Femur (tissue), 1 donor: Measurements from ENCODE around the gene ROBO1.

Experiments used
- DNase-seq: peaks from one replicate; pipeline ENCODE4 v3.0.0-alpha.2; 2017

Gene ROBO1

DNA sequence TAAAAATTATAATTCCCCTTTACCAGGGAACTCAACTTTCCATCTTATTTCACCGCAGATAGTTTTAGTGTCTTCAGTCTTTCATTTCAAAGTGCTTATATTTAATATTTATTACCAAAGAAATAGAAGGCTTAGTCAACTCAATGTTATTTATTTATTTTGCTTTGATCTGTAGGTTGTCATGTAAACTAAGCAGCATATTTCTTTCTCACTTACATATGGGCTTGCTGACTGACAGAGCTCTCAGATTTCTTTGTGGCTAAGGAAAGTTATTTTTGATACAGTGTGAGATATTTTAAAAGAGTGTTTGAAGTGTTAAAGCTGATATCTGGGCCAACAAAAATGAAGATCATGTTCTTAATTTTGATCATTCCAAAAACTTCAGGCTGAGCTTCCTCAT, 331.4 kb downstream of the ROBO1 start:
- DNase-seq: no peak

DNA sequence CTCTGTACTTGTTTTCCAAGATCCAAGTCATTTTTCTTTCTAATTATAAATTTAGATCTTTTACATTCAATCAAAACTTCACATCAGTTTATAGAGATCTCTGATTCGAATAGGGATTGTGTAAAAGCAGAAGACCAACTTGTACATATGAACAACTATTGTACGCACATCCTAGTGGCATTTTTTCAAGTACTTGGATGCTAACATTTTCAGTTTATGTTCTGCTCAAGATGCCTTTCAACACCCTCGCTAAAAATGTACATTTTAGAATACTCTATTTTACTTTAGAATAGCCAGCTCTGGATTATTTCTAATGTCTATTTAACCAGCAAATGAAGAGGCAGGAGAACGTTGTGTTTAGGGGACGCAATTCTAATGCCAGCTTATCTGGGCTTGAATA, 340.7 kb downstream of the ROBO1 start:
- no peak for DNase-seq

DNA sequence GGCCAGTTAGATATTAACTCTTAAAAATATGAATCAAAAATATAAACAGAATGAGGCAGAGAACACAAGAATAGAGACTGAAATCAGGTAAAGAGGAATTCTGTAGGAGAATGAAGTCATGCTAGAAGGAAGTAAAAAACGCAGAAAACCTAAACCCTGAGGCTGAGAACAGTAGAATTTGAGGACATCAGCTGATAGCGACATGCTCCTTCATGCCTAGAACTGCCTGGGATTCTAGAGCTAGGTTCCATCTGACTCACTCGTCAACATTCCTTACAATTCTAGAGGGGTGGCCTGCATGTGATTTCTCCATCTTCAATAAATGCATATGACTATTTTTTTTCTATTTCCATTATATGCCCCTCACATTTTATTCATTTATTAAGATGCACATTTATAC, 343.0 kb downstream of the ROBO1 start:
- DNase-seq: no peak

GRCh38 chr3:79423417-79423816, 344.4 kb downstream of the ROBO1 start:
- DNase-seq: no peak

- DNase-seq: no peak
Measured at GRCh38 chr3:79421273-79421672, 346.5 kb downstream of the ROBO1 start.

DNA sequence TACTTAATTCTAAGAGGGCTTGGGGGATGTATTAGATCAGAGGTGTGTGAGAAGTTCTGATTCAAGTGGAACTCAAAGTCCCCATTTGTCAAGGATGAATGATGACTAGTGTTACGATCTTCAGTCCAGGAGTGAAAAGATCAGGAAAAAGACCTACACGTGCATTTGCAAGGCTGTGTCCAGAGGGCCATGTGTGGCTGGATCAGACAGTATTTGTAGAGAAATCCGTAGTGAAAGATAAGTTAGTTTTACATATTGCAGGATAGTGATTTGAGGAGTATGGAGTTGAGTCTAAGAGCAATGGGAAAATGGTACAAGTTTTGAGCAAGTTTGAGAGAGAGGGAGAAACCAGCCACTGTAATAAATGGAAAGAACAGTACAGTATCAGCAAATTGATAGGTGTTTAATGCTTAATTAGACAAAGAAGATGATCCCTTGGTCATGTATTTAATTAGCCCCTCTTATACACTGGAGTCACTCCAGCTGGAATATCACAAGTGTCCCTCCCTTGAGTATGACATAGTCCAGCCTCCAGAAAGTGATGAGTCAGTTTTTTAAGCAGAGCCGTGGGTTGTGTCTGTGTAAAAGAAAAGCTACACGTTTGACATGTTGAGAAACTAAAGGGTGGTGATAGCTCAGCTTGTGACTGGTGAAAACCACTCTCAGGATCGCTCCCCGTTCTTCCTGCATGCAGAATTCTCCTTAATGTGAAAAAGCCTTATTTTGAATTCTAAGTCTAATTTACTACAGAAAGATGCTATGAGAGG, 348.8 kb downstream of the ROBO1 start:
- no peak for DNase-seq

DNA sequence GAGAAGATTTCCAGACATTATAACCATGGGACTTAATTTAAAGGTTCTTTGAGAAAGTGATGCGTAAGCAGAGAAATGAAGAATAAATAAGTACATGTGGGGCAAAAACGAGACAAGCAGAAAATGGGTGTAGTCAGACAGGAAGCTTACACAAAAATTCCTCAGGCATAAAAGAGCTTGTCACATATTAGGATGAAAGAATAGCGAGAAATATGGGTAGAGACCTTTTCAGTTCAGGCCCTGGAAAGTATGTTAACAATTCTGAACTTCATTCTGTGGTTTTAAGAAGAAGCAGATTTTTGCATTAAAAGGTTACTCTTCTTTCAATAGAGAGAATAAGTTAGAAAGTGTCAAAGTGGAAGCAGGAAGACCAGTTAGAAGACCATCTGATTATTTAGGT, 352.4 kb downstream of the ROBO1 start:
- no peak for DNase-seq

DNA sequence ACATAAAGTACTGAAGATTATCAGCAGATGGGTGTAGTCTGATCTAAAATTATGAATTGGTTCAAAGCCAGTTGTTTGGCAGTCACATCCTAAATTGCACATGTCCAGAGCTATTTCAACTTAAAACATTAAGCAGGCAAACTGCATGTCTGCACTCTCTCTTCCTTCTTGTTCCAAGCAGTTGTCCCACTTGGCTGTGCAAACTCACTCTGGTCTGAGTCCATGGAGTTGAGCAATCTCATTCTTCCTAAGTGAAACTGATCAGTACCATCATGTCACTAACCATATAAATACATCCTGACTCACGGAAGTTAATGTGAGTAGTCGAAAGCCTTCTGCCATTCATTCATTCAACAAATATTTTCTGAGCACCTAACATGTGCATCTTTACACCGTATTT, 353.0 kb downstream of the ROBO1 start:
- DNase-seq: peak; percentile 45

DNA sequence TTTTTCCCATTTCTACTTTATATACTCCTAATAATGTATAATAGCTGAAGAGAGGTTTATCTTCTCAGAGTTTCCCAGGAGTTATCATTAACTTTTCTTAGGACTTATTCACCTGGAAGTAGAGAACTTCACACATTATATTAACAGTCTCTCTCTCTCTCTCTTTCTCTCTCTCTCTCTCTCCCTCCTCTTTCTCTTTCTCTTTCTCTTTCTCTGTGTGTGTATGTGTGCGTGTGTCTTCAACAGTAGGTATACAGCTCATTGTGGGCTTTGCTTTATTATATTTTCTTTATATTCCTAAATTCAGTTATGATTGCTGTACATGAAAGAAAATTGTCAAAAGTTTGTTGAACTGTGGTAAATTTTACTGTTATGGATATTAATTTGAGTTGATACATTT, 353.8 kb downstream of the ROBO1 start:
- no peak for DNase-seq

DNA sequence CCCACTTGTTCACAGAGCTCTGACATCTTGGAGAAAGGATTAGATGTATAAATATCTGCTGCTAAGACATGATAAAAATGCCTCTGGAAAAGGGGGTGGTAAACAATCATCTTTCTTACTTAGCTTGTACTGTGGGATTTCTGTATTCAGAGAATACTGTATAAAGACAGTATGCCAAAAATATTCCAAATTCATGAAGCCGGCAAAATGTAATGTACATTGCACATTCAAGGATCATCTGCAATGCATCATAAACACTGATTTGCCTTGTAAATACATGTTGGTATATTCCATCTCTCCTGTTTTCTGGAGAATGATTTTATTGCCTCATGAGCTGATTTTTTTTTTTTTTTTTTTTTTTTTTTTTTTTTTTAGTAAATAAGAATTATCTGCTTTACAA, 355.3 kb downstream of the ROBO1 start:
- DNase-seq: no peak

DNA sequence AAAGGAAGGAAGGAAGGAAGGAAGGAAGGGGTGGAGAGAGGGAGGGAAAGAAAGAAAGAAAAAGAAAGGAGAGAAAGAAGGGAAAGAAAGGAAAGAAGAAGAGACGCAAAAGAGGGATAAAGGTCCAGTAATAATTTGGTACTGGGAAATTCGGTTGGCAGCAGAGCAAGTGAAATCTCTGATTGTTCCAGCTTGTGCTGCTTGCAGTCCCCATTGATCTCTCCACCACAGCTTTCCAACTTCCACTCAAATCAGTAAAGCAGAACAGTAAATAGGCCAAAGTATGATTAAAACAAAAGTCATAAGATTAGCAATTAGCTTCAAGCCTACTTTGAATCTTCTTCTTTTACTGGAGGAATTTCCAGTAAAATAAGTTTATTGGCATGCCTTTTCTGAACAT, 357.2 kb downstream of the ROBO1 start:
- no peak for DNase-seq

GRCh38 chr3:79410136-79410535, 357.7 kb downstream of the ROBO1 start:
- no peak for DNase-seq

GRCh38 chr3:79406175-79406574, 361.6 kb downstream of the ROBO1 start:
- no peak for DNase-seq

DNA sequence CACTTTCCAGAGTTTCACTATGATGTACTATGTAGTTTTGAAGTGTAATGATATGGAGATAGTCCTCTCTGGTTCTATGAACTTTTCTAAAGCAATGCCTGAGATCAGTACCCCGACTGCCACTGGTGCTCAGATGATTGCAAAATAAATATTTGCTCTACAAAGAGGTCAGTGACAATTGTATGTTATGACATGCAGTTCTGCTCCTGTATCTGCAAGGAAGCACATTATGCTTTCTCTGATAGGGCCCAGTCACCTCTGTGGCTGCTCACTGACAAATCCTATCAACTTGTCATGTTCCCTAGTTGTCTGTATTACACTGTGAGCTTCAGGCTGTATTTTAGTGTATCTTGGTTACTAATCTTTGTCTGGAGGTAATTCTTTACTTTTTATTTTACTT, 362.6 kb downstream of the ROBO1 start:
- DNase-seq: no peak

GRCh38 chr3:79396595-79396994, 371.2 kb downstream of the ROBO1 start:
- no peak for DNase-seq

- DNase-seq: no peak
Measured at GRCh38 chr3:79392479-79392878, 375.3 kb downstream of the ROBO1 start.

DNA sequence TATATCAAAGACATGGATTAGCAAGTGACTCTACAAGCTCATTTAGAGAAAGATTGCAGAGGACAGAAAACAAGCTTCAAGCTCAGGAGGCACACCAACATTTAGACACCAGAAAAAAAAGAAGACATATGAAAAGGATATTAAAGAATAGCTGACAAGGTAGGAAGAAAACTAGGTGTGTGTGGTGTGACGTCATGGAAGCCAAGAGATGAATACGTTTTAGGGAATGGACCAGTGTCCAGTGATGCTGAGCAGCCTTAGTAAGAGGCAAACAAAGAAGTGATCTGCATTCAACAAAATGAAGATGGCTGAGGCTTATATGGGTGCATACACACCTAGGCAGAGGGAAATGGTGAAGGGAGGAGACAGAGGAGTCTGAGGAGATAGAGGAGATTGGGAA, 377.4 kb downstream of the ROBO1 start:
- DNase-seq: no peak

DNA sequence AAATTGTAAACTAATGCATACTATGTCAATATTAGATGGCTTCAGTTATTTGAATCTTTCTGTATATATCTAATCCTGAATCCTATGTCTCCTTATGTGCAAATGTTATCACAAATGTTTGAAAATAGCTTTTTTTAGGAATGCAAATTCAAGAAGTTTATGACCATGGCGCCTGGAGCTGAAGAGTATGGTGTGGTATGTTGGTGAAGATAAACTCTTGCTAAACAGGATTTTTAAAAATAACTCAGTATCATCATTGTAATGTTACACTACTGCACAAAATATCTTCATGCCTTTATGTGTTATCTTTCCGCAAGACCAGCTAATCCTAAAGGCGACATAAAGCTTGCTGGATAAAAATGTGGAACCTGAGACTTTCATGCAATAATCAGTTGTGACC, 382.6 kb downstream of the ROBO1 start:
- no peak for DNase-seq

- no peak for DNase-seq
Measured at GRCh38 chr3:79383402-79384012, 384.3 kb downstream of the ROBO1 start.

GRCh38 chr3:79380581-79380980, 387.2 kb downstream of the ROBO1 start:
- DNase-seq: no peak

- no peak for DNase-seq
Measured at GRCh38 chr3:79378064-79378463, 389.7 kb downstream of the ROBO1 start.

DNA sequence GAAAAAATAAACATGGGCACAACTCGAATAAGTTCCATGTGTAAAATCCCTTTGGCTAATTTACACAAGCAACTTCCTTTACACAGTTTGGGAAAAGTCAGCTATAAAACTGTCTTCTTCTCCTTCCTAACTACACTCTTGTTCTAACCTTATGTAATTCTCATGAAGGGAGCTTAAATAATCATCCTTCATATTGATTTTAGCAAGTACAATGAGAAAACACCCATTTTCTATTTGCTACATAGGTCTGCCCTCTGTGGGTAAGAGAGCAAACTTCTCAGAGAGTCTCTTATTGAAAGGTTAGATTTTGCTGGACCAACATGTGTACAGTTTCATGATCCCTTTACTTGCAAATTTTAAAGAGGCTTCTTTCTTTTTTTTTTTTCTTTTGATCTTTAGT, 398.5 kb downstream of the ROBO1 start:
- no peak for DNase-seq

- no peak for DNase-seq
Measured at GRCh38 chr3:79368403-79368802, 399.4 kb downstream of the ROBO1 start.

GRCh38 chr3:79367803-79368202, 400.0 kb downstream of the ROBO1 start:
- DNase-seq: no peak

GRCh38 chr3:79367066-79367465, 400.7 kb downstream of the ROBO1 start:
- DNase-seq: no peak
